ENCODE data around the gene ACOX1. TPM values are rescaled to one million over a fixed set of nuclear protein-coding genes. Genes with fewer than 3 reads are reported as not detected.

ACOX1 gene
- total RNA-seq, 1 donor from 2014 or later, result 39.3 TPM

- no peak for DNase-seq (ENCODE audit: low read depth in 2 of 2)
Observed at GRCh38 chr17:75892556-75893224, 86.3 kb downstream of the ACOX1 start.

GRCh38 chr17:75891605-75892555 lies 87.1 kb downstream of the ACOX1 start:
- DNase-seq (ENCODE audit: low read depth in 2 of 2), result no peak

Other genes with a start within 250 kb of the ACOX1 start
- 85.7 and 96.2 TPM in 2 replicates for gene GALK1, start 214.0 kb downstream of the ACOX1 start, total RNA-seq
- gene UNK, start 194.4 kb downstream of the ACOX1 start, total RNA-seq, result 6.3 and 13.1 TPM in 2 replicates
- gene UNC13D, start 134.8 kb downstream of the ACOX1 start, total RNA-seq, result 2.8 and 2.9 TPM in 2 replicates
- 22.3 and 33.9 TPM in 2 replicates for gene WBP2, start 123.8 kb downstream of the ACOX1 start, total RNA-seq
- 58.4 and 74.0 TPM in 2 replicates for gene TRIM47, start 100.6 kb downstream of the ACOX1 start, total RNA-seq
- 23.0 and 31.9 TPM in 2 replicates for gene TRIM65, start 82.2 kb downstream of the ACOX1 start, total RNA-seq
- 25.0 and 35.4 TPM in 2 replicates for gene MRPL38, start 74.3 kb downstream of the ACOX1 start, total RNA-seq
- gene FBF1, start 38.1 kb downstream of the ACOX1 start, total RNA-seq, result 3.5 and 3.9 TPM in 2 replicates
- 20.7 and 31.5 TPM in 2 replicates for gene TEN1, start 74 bp upstream of the ACOX1 start, total RNA-seq
- gene CDK3, start 21.7 kb upstream of the ACOX1 start, total RNA-seq, result 0.13 and 0.76 TPM in 2 replicates
- under 0.01 TPM in 1 of 2 replicates, not detected in the other for gene EVPL, start 48.1 kb upstream of the ACOX1 start, total RNA-seq
- gene SRP68, start 93.4 kb upstream of the ACOX1 start, total RNA-seq, result 22.6 and 28.7 TPM in 2 replicates
- under 0.01 TPM in 2 replicates for gene GALR2, start 95.6 kb upstream of the ACOX1 start, total RNA-seq
- gene ZACN, start 100.0 kb upstream of the ACOX1 start, total RNA-seq, result not detected in 2 replicates
- 58.8 and 89.9 TPM in 2 replicates for gene EXOC7, start 124.6 kb upstream of the ACOX1 start, total RNA-seq
- not detected in 2 replicates for gene FOXJ1, start 162.1 kb upstream of the ACOX1 start, total RNA-seq